Gastroesophageal sphincter (tissue), 3 donors: ENCODE data around the gene GPATCH8.
A peak's percentile ranks its signal among the peaks of the same experiment; 100 is the strongest.

ENCODE experiments used
- CTCF ChIP-seq, 4 experiments: fragments of 200-600 bp in 2 of 4; fragments of 450-650 bp in 2 of 4; sonication (generic) in 1 of 4; IDR thresholded peaks; one replicate each; pipeline ENCODE4 v1.5.1; 2017 to 2019; ENCODE audit warnings: antibody characterized with exemption in 4 of 4, mild to moderate bottlenecking in 2 of 4, moderate library complexity in 2 of 4
- POLR2A ChIP-seq, 2 donors: fragments of 450-650 bp; IDR thresholded peaks; one replicate each; pipeline ENCODE4 v1.6.1; 2017; ENCODE audit warnings: antibody characterized with exemption in 2 of 2, mild to moderate bottlenecking in 2 of 2, moderate library complexity in 1 of 2

DNA sequence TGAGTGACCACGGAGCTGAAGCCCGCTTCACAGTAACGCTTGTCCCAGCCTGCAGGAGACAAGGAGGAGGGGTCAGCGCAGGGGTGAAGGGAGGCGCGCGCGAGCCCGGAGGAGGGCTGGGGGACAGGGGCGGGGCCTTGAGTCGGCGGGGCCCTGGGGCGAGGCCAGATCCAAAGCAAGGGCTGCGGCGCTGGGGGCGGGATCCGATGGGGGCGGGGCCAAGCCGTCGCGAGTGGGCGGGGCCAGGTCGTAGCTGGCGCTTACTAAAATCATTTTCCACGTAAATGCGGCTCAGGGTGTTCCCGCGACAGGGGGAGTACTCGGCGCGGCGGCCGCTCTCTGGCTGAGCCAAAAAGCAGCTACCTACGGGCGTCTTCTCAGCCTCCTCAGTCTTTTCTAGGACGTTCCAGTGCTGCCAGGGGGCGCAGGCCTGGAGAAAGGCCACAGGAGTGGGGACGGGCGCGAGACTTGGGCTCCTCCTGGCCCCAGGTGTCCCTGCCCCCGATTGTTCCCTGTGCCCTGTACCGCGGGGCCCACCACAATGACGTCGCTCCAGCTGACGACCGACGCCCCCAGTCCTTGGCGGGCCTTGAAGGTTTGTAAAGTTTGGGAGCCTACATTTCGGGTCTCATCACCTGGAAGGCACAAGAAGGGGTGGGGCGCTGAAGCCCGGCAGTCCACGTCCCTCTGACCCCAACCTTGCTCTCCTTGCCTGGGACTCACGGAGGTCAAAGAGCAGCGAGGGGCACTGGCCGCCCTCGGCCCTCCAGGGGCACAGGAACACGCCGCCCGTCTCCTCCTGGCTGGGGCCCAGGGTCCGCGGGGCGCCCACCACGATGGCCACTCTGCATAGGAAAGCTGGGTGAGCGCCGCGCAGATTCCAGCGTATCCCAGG, 117.7 kb downstream of the GPATCH8 start:
- TF ChIP-seq POLR2A (IDR thresholded peaks at IDR 0.05) (no peak), CTCF (IDR thresholded peaks at IDR 0.05) (peak in 1 of 4 experiments; percentile 32)
